Neural crest cell (in vitro differentiated cells): Measurements from ENCODE around the gene PCDHGC4. TPM values are rescaled to one million over a fixed set of nuclear protein-coding genes. Genes with fewer than 3 reads are reported as not detected.
A peak's percentile ranks its signal among the peaks of the same experiment; 100 is the strongest.

Source experiments
- DNase-seq: peaks from one replicate; pipeline ENCODE4 v3.0.0; 2021; ENCODE audit warnings: low read depth, mixed read lengths, low spot score
- H3K27ac Mint-ChIP-seq: one replicate; pipeline ENCODE4 v1.8.0; 2021; ENCODE audit warnings: mild to moderate bottlenecking, mixed read lengths; ENCODE audit not compliant: unreplicated experiment
- H3K27me3 Mint-ChIP-seq: 2 replicates; pipeline ENCODE4 v1.8.0; 2021; ENCODE audit warnings: low read depth, mild to moderate bottlenecking, mixed read lengths
- H3K36me3 Mint-ChIP-seq: 2 replicates; pipeline ENCODE4 v1.8.0; 2021; ENCODE audit warnings: low read depth, mild to moderate bottlenecking, mixed read lengths
- H3K4me1 Mint-ChIP-seq: 2 replicates; pipeline ENCODE4 v1.8.0; 2021; ENCODE audit warnings: mixed read lengths
- H3K4me3 Mint-ChIP-seq: one replicate; pipeline ENCODE4 v1.8.0; 2021; ENCODE audit warnings: mild to moderate bottlenecking, mixed read lengths
- H3K9me3 Mint-ChIP-seq: 2 replicates; pipeline ENCODE4 v1.8.0; 2021; ENCODE audit warnings: mixed read lengths
- CTCF ChIP-seq: fragments of 200-600 bp; sonication (generic); conservative IDR thresholded peaks from 2 replicates; pipeline ENCODE4 v1.5.0; 2021; ENCODE audit warnings: antibody characterized with exemption, mild to moderate bottlenecking
- total RNA-seq: library from RNA; stranded (reverse); gene quantifications from 2 replicates; pipeline ENCODE4 v1.2.1, GENCODE V29; 2021

Gene PCDHGC4
- total RNA-seq, 1 donor from 2014 or later: 14.8 TPM

- Mint-ChIP-seq H3K4me3 (peak overlapping the region; percentile 87), H3K27ac (peak overlapping the region; percentile 91), H3K9me3 (no peaks in the 10 kb centered on the region), H3K4me1 (peaks cover 87% of the 10 kb centered on the region), H3K27me3 (no peaks in the 10 kb centered on the region), H3K36me3 (peaks cover 32% of the 10 kb centered on the region)
- peak; percentile 70 for DNase-seq
- no peak for TF ChIP-seq CTCF
Measured at GRCh38 chr5:141513627-141514329, 28.9 kb downstream of the PCDHGC4 start.

GRCh38 chr5:141514330-141515133 is 29.7 kb downstream of the PCDHGC4 start:
- TF ChIP-seq CTCF: no peak
- peaks cover 39% of the 10 kb centered on the region for H3K36me3 Mint-ChIP-seq
- peak overlapping the region; percentile 90 for H3K27ac Mint-ChIP-seq
- H3K4me1 Mint-ChIP-seq: peaks cover 87% of the 10 kb centered on the region
- no peaks in the 10 kb centered on the region for H3K27me3 Mint-ChIP-seq
- H3K4me3 Mint-ChIP-seq: peak overlapping the region; percentile 87
- H3K9me3 Mint-ChIP-seq: no peaks in the 10 kb centered on the region
- no peak for DNase-seq

GRCh38 chr5:141515141-141515540 is 30.3 kb downstream of the PCDHGC4 start:
- H3K36me3 Mint-ChIP-seq: peaks cover 44% of the 10 kb centered on the region
- H3K27me3 Mint-ChIP-seq: no peaks in the 10 kb centered on the region
- TF ChIP-seq CTCF: no peak
- H3K27ac Mint-ChIP-seq: peak overlapping the region; percentile 90
- H3K9me3 Mint-ChIP-seq: no peaks in the 10 kb centered on the region
- DNase-seq: no peak
- peaks cover 87% of the 10 kb centered on the region for H3K4me1 Mint-ChIP-seq
- H3K4me3 Mint-ChIP-seq: peak overlapping the region; percentile 87

- no peak for DNase-seq
- peak overlapping the region; percentile 87 for H3K4me3 Mint-ChIP-seq
- no peaks in the 10 kb centered on the region for H3K9me3 Mint-ChIP-seq
- peaks cover 42% of the 10 kb centered on the region for H3K36me3 Mint-ChIP-seq
- no peaks in the 10 kb centered on the region for H3K27me3 Mint-ChIP-seq
- TF ChIP-seq CTCF: no peak
- no peak overlapping the region for H3K27ac Mint-ChIP-seq
- H3K4me1 Mint-ChIP-seq: peaks cover 91% of the 10 kb centered on the region
Measured at GRCh38 chr5:141515946-141516671, 31.3 kb downstream of the PCDHGC4 start.

- TF ChIP-seq CTCF: no peak
- peak overlapping the region; percentile 82 for H3K4me3 Mint-ChIP-seq
- no peaks in the 10 kb centered on the region for H3K27me3 Mint-ChIP-seq
- peaks cover 37% of the 10 kb centered on the region for H3K36me3 Mint-ChIP-seq
- no peaks in the 10 kb centered on the region for H3K9me3 Mint-ChIP-seq
- no peak for DNase-seq
- H3K27ac Mint-ChIP-seq: no peak overlapping the region
- peaks cover 93% of the 10 kb centered on the region for H3K4me1 Mint-ChIP-seq
Measured at GRCh38 chr5:141516672-141517025, 31.8 kb downstream of the PCDHGC4 start.
